GM12872 (cell line): ENCODE measurements around the gene KIRREL3.

Source experiments
- CTCF ChIP-seq: IDR thresholded peaks from 3 replicates; pipeline ENCODE4 v1.5.1; 2011; ENCODE audit warnings: low read depth, mild to moderate bottlenecking, low read length, moderate library complexity; ENCODE audit not compliant: insufficient read depth

The KIRREL3 gene

GRCh38 chr11:126492331-126493082 lies 508.1 kb downstream of the KIRREL3 start:
- no peak for TF ChIP-seq CTCF

- TF ChIP-seq CTCF = no peak
These were observed 509.5 kb downstream of the KIRREL3 start for GRCh38 chr11:126491092-126491491.

- no peak for TF ChIP-seq CTCF
These were observed 510.5 kb downstream of the KIRREL3 start for GRCh38 chr11:126489836-126490660.

- no peak for TF ChIP-seq CTCF
These were observed 511.8 kb downstream of the KIRREL3 start for GRCh38 chr11:126488591-126489370.

GRCh38 chr11:126487711-126488110 lies 512.9 kb downstream of the KIRREL3 start:
- TF ChIP-seq CTCF = no peak

GRCh38 chr11:126485986-126486635 lies 514.5 kb downstream of the KIRREL3 start:
- TF ChIP-seq CTCF = no peak
